ENCODE results near the gene ZNF558.
A peak's percentile ranks its signal among the peaks of the same experiment; 100 is the strongest.

ZNF558 gene

DNA sequence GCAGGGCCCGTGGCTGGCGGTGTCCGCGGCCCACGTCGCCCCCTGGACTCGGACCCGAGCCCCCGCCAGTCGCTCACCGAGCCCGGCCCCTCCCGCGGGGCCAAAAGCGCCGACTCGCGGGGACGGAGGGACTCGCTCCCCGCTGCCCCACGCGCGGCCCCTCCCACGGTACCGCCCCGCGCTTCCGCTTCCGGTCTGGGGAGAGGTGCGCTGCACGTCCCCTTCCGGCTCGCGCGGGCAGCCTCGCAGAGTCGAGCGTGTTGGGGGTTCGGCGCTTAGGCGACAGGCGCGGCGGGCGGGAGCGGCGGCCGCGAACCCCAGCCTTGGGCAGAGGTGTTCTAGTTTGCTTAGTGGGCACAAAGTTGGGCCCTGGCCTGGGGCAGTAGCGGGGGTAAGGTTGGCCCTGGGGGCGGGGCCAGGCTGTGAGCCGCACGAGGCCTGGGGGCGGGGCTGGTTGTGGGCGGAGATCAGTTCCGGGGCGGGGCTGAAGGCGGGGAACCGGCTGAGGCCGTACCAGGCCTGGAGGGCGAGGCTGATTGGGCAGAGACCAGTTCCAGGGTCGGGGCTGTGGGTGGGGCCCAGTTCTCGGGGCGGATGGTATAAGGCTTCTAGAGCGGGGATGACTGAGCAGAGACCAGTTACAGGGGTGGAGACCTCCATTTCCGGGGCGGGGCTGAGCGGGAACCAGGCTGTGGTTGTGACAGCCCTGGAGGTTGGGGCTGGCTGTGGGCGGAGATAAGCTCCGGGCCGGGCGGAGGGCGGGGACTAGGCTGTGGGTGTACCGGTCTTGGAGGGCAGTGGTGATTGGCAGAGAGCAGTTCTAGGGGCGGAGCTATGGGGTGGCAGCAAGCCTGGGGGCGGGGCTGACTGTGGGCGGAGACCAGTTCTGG lies at the start of gene ZNF558, which contains the start of gene MBD3L1:
ZNF558 (minus strand) TSS at position 173 of the 890 bp plus-strand sequence. CDS start 9,645 bp downstream, outside the sequence.
MBD3L1 (plus strand) TSS at position 246 of the 890 bp plus-strand sequence. CDS start 10,302 bp downstream, outside the sequence.
- peak; percentile 95 to 96 for DNase-seq

DNA sequence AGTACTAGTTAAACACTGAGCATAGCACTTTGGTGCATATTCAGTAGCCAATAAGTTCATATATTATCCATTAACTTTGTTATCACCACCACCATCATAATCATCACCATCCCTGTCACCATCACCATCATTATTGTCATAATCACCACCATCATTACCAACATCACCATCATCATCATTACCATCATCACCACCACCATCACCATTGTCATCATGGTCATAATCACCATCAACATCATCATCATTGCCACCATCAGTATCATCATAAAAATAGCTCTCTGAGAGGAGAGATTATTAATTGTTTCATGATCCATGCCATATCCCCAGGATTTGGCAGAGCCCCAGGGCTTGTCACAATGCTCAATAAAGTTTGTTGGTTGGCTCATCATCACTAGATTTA lies 49.4 kb upstream of the ZNF558 start:
- DNase-seq, result no peak

DNA sequence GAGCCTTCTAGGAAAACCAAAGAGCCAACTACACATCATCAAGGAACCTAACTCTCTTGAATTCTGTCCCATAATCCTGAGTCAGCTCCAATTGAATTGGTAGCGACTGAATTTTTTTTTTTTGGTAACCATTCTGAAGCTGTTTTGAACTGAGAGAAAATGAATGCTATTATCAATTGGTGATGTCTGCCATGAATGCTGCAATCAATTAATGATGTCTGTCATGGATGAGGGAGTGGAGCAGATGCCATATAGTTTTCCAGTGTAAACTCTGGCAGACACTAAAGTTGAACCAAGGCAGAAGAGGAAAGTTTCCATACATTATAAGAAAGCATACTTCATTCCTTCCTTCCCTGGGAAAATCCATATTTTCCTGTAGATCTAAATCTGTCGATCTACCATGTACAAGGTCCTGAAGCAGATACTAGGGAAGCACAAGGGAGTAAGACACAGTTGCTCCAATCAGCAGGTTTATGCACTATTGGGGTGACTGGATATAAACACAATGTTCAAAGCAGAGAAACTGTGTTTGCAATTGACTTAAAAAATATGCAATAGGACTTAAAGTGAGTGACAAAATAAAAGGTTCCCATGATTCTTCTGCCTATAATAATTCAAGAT lies 48.9 kb upstream of the ZNF558 start:
- no peak for DNase-seq

DNA sequence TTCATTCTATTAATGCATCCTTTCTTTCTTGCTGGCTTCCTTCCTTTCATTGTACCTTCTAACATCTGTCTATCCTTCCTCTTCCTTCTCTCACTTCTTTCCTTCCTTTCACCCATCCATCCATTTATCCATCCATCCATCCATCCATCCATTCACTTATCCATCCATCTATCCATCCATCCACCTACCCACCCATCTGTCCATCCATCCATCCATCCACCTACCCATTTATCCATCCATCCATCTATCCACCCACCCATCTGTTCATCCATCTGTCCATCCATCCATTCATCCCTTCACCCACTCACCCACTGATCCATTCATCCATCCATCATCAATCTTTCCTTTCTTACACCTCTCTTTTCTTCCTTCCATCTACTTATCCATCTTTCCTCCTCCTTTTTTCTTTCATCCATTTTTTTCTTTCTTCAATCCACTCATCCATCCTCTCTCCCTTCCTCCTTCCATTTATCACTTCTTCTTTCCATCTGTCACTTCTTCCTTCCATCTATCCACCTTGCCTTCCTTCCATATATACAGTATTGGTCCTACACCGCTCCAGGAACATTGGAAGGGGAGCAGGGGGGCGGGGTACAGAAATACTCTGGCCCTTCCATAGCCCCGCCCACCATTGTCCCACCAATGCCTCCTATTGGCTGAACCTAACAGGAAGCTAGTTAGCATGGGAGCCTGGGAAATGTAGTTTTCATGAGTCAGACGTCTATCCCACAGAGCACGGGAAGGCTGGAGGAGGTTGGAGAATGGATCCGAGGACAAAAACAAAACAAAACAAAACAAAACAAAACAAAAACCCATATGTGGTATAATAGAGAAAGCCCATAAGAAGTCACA lies 46.0 kb upstream of the ZNF558 start:
- DNase-seq, result no peak

DNA sequence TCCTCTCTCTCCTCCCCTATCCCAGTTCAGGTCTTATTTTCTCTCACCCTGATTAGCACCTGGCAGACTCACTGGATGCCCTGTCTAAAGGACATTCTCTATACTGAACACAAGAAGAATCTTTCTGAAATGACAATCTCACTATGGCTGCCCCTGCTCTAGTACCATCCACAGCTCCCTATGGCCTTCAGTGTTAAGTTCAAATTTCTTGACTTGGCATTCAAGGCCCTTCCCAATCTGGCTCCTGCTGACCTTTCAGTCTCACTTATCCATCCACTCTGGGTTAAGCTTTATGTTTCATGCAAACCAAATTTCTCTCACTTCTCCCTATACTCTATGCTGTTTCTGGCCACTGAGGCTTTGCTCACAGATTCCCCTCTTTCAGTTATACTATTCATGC lies 34.2 kb upstream of the ZNF558 start:
- no peak for DNase-seq

DNA sequence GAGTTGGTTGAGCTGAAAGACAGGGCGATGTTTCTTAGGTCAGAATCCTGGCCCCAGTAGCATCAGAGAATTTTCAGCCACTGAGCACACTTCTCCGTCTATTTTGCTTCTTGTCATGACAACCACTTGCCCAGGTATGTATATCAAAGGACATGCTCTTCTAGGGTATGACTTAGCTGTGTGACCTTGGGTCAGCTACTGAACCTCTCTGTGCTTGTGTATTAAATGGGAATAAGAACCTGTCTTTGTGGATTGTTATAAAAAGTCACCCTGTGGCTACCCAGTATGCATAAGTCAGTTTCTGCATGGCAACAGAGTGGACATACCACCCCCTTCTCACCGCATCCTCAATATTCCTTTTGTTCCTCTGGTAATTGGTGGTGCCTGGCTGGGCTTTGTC lies 26.2 kb upstream of the ZNF558 start:
- no peak for DNase-seq

DNA sequence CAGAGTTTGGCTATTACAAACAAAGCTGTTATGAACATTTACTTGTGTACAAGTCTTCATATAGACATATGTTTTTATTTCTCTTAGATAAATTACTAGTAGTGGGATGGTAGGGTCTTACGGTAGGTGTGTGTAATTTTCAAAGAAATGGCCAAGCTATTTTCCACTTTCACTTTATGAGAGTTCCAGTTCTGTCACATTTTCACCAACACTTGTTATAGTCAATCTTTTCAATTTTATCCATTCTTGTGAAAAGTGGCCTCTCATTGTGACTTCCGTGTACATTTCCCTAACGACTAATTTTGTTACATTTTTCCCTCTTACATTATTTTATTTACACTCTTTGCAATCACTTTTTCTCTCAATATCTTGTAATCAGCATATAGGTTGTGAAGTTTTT lies 18.4 kb upstream of the ZNF558 start:
- no peak for DNase-seq

DNA sequence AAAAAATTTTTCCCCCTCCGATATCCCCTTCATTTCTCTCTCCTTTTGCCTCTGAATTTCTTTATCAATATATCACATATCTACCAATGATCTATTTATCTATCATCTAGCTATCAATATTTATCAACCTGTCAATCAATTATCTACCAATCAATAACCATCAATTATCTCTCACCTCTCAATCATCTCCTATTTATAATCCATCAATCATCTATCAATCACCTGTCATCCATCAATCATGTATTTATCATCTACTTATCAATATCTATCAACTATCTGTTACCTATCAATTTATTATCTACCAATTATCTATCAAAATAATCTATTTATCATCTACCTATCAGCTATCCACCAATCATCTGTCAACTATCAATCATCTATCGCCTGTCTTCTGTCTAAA lies 17.1 kb upstream of the ZNF558 start:
- no peak for DNase-seq

DNA sequence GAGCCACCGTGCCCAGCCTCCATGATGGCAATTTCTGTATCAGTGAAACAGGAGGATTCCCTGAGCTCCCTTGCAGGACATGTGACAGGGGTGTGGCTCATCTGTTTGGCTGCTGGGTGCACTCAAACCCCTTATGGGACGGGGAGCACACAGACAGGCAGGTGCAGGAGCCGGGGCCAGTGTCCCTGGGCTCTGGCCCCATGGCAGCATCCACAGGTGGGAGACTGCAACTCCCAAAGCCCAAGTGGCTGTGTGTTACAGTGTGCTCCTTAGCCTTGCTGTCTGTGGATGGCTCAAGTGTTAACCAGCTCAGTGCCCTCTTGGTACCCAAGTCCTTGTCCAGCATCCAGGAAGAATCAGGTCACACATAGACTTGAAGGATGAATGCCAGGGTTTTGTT lies 14.7 kb upstream of the ZNF558 start:
- no peak for DNase-seq

DNA sequence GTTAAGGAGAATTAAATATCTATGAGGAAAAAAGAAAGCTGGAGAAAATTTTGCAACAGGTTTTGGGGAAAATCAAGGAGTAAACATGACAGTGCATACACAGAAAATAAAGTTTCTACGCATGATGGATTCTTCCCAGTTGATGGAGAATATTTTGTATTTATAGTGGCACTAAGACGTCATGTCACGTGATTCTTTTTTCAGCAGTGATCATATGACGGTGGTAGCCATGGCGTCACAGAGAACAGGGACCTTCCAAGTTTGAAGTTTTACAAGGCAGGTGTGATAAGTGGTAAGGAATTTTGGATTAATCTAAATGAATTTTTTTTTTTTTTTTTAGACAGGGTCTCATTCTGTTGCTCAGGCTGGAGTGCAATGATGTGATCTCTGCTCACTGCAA lies 8.6 kb upstream of the ZNF558 start:
- no peak for DNase-seq

DNA sequence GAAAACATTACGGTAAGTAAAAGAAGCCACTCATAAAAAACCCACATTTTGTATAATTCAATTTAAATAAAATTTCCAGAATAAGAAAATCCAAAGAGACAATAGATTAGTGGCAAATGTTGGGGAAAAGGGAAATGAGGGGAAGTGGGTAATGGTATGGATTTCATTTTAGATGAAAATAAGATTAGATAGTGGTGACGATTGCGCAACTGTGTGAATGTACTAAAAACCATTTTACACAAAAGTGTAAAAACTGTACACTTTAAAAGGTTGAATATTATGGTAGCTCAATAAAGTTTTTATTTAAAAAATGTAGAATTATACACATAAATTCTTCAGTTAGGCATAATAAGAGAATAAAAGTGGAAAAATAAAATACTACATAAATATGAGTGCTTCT lies 3.8 kb upstream of the ZNF558 start:
- DNase-seq, result no peak

DNA sequence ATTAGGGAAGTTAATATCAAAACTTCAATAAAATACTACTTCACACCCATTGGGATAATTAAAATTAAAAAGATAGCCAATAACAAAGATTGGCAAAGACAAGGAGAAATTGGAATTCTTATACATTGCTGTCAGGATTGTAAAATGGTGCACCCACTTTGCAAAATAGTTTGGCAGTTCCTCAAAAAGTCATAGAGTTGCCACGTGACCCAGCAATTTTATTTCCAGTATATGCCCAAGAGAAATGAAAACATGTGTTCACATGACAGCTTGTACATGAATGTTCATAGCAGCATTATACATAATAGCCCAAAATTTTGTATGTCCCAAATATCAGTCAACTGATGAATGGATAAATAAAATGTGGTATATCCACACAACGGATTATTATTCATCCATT lies 3.3 kb upstream of the ZNF558 start:
- DNase-seq, result no peak

DNA sequence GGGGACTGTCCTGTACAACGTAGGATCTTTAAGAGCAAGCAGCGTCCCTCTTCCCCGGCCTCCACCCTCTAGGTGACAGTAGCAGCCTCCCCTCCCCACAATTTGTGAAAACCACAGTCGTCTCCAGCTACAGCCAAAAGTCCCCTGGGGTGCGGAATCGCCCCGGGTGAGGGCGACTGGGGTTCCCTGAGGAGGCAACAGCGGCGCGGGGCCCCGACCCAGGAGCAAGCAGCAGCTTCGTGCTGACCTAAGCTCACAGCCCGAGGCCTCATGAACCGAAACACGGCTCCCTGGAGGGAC lies 322 bp downstream of the ZNF558 start:
- peak; percentile 50 to 58 for DNase-seq

DNA sequence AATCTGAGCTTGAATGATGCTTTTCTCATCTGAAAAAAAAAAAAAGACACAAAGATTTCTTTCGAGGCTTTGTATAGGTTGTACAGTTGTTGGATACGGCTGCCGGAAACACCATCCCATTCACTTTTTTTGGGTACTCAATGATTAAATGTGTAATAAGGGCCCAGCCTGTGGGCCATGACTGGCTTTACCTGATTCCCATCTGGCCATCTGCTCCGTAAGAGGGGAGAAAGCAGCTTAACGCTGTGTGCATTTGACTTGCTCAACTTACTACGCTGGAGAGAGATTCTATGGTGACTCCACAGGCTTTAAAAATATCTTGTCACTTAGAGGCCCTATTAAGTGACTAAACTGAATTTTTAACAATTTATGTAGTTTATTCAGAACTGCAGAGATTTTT lies 731 bp downstream of the ZNF558 start:
- no peak for DNase-seq

DNA sequence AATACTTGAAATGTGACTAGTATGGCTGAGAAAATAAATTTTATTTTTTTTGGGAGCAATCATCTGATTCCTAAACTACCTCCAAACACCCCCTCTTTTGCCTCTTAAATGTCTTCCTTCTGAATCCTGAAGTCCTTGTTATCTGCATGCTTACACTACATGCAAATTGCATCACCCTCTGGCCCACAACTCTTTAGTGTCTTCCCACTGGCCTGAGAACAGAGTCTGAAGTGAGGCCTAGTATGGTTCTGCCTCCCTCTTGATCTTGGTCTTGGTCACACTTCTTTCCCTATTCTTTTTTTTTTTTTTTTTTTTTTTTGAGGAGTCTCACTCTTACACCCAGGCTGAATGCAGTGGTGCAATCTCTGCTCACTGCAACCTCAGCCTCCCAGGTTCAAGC lies 4.8 kb downstream of the ZNF558 start:
- no peak for DNase-seq

DNA sequence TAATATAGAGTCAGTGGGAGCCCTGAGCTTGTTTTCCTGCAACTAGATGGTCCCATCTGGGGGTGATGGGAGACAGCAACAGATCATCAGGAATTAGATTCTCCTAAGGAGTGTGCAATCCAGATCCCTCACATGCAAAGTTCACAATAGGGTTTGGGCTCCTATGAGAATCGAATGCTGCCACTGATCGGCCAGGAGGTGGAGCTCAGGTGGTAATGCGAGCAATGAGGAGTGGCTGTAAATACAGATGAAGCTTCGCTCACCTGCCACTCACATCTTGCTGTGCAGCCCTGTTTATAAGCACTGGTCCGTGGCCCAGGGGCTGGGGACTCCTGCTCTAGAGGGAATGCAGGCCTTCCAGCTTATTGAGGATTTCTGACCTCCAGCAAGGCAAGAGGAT lies 5.7 kb downstream of the ZNF558 start:
- no peak for DNase-seq

DNA sequence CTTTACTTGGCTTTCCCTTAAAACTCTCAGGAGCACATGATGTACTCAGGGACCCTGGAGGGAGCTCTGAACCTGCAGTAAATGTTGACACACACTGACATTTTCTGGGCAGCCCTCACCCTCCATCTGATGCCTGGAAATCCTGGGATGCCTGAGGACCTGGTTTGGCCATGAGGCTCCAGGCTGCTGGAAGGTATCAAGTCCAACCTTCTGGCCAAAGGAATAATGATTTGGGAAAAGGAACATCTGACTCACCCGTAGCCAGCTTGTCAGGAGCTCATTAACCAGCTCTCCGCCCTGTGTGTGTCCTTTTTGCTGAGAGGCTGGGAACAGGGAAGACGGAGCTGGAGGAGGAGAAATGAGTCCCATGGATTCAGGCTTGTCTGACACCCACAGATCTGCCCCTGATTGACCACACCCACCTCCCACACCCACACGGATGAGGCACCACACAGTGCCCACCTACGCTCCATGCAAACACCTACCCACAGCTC lies 10.3 kb downstream of the ZNF558 start:
- no peak for DNase-seq

DNA sequence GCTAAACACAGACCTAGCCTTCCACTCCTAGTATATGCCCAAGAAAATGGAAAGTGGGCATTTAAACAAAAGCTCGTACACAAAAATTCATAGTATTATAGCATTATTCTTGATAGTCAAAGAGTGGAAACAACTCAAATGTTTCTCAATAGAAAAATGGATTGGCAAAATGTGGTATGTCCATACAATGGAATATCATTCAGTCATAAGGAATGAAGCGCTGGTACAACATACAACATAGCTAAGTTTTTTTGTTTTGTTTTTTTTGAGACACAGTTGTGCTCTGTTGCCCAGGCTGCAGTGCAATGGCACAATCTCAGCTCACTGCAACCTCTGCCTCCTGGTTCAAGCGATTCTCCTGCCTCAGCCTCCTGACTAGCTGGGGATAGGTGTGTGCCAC lies 11.9 kb downstream of the ZNF558 start:
- DNase-seq, result no peak

DNA sequence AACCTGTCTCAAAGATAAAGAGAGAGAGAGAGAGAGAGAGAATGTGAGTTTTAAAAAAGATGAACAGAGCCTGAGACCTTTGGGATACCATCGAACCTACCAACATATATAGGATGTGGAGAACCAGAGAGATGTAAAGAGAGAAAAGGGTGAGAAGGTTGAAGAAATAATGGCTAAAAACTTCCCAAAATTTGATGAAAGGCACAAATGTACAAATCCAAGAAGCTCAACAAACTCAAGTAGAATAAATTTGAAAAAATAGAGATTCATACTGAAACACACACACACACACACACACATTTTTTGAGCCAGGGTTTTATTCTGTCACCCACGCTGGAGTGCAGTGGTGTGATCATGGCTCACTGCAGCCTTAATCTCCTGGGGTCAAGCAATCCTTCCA lies 16.3 kb downstream of the ZNF558 start:
- no peak for DNase-seq

DNA sequence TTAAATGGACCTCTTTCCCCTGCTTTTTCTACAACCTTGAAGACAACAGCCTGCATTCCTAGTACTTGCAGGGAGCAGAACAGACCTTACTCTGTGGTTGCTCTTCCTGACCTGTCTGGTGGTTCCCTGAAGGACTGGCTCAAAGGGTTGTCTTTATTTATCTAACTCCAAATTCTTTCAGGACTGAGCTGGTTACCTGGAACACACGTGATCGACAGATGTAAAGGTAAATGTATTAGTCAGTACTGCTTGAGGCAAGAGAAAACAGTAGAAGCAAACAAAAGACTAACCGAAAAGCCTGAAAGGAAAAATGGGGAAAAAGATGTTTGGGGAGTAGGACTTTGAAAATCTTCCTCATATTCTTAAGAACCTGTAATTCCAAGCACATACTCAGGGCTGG lies 17.9 kb downstream of the ZNF558 start:
- no peak for DNase-seq

DNA sequence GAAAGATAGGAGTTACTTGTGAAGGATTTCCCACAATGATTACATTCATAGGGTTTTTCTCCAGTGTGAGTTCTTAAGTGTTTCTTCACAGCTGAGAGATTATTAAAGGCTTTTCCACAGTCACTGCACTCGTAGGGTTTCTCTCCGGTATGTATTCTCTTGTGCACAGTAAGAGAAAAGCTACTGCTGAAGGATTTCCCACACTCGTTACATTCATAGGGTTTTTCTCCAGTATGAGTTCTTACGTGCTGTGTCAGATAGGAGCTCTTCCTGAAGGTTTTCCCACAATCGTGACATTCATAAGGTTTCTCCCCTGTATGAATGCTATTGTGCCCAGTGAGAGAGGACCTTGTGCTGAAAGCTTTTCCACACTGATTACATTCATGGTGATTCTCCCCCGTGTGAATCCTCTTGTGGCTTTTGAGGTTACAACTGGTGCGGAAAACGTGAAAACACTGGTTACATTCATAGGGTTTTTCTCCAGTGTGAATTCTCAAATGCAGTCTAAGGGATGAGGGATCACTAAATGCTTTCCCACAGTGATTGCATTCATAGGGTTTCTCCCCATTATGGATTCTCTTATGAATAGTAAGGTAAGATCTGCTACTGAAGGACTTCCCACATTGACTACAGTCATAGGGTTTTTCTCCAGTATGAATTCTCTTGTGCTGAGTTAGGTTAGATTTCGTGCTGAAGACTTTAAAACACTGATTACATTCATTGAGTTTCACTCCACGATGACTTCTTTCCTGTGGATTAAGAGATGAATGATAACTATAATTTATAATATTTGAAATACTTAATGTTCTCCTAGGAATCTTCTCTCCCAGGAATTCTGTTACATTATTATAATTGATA lies 20.6 kb downstream of the ZNF558 start:
- no peak for DNase-seq

DNA sequence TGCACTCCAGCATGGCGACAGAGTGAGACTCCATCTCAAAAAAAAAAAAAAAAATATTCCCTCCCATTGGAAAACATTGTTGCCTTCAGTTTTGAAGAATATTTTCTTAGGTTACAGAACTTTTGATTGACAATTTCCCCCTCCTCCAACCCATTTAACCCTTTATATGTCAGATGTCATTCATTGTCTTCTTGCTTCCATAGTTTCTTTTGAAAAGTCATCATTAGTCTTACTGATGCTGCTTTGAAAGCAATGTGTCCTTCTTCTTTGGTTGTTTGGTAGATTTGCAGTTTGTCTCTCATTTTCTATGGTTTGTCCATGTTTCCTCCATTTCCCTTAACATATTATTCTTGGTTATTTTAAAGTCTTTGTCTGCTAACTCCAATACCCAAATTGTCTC lies 25.4 kb downstream of the ZNF558 start:
- DNase-seq, result no peak

DNA sequence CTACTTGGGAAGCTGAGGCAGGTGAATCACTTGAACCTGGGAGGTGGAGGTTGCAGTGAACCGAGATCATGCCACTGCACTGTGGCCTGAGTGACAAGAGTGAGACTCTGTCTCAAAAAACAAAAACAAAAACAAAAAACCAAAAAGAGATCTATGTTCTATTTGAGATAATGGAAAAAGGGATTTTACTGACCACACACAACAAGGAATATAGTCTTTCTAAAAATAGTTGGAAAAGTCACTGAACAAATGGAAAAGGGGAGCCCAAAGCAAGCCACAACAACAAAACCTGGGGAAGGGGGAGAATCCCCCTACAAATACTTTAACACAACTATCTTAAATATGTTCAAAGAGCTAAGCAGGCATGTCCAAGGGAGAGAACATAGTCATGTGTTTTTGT lies 37.3 kb downstream of the ZNF558 start:
- DNase-seq, result no peak
